ENCODE measurements around the gene TMEM145. TPM values are rescaled to one million over a fixed set of nuclear protein-coding genes. Genes with fewer than 3 reads are reported as not detected.

TMEM145 gene
- polyA plus RNA-seq, 1 donor (not counting 4 experiments of a cell fraction or from before 2014, with no cell fraction given) = not detected

- H3K79me2 ChIP-seq (ENCODE audit: control insufficient read depth, insufficient read depth, low read length) = no peaks in the 10 kb centered on the region
- no peak overlapping the region for H2AFZ ChIP-seq (ENCODE audit: control insufficient read depth, low read length)
- no peak overlapping the region for H3K4me3 ChIP-seq (ENCODE audit: control insufficient read depth in 2 of 3, extremely low read depth in 1 of 3, insufficient read depth in 2 of 3, low read depth in 1 of 3, low read length in 3 of 3)
- H3K9me1 ChIP-seq (ENCODE audit: control insufficient read depth, extremely low read depth, insufficient read depth, low read length) = no peaks in the 10 kb centered on the region
- peaks cover 0 to 7% of the 10 kb centered on the region in 2 experiments for H3K36me3 ChIP-seq (ENCODE audit: control insufficient read depth in 2 of 2, extremely low read depth in 1 of 2, insufficient read depth in 2 of 2, low read length in 2 of 2)
- H3K4me2 ChIP-seq (ENCODE audit: control insufficient read depth, extremely low read depth, insufficient read depth, low read depth, low read length) = no peak overlapping the region
- no peaks in the 10 kb centered on the region for H3K4me1 ChIP-seq (ENCODE audit: control insufficient read depth, extremely low read depth, insufficient read depth, low read length)
- dilution Hi-C loops (cut with MboI; ENCODE audit: extremely low pct_ligation_motif_present, low sequenced_read_pairs) = no loop called here
- DNase-seq (ENCODE audit: low read depth, low spot score) (no peak), FAIRE-seq (no peak)
- no peaks in the 10 kb centered on the region for H3K9me3 ChIP-seq (ENCODE audit: control insufficient read depth, low read depth, low read length)
- TF ChIP-seq EZH2 (IDR thresholded peaks at IDR 0.05; ENCODE audit: low read length) = no peak
- TF ChIP-seq CTCF (optimal IDR thresholded peaks at IDR 0.05 in 1 of 3, IDR thresholded peaks at IDR 0.05 in 1 of 3, conservative IDR thresholded peaks at IDR 0.05 in 1 of 3; ENCODE audit: extremely low read depth in 1 of 3, insufficient read depth in 2 of 3, low read length in 3 of 3) = no peak
- H4K20me1 ChIP-seq (ENCODE audit: control insufficient read depth, extremely low read depth, insufficient read depth, low read length) = no peaks in the 10 kb centered on the region
- H3K27me3 ChIP-seq (ENCODE audit: control insufficient read depth, extremely low read depth, insufficient read depth, low read length) = no peaks in the 10 kb centered on the region
- H3K27ac ChIP-seq (ENCODE audit: control insufficient read depth, insufficient read depth, low read length) = no peak overlapping the region
- H3K9ac ChIP-seq (ENCODE audit: control insufficient read depth, extremely low read depth, insufficient read depth, low read length) = no peak overlapping the region
Observed at GRCh38 chr19:42363614-42364346, 50.7 kb downstream of the TMEM145 start.

- Histone ChIP-seq H3K27ac (ENCODE audit: control insufficient read depth, insufficient read depth, low read length) (no peak overlapping the region), H3K4me1 (ENCODE audit: control insufficient read depth, extremely low read depth, insufficient read depth, low read length) (no peaks in the 10 kb centered on the region), H3K9me1 (ENCODE audit: control insufficient read depth, extremely low read depth, insufficient read depth, low read length) (no peaks in the 10 kb centered on the region), H3K4me3 (ENCODE audit: control insufficient read depth in 2 of 3, extremely low read depth in 1 of 3, insufficient read depth in 2 of 3, low read depth in 1 of 3, low read length in 3 of 3) (no peak overlapping the region), H3K79me2 (ENCODE audit: control insufficient read depth, insufficient read depth, low read length) (no peaks in the 10 kb centered on the region), H4K20me1 (ENCODE audit: control insufficient read depth, extremely low read depth, insufficient read depth, low read length) (no peaks in the 10 kb centered on the region), H2AFZ (ENCODE audit: control insufficient read depth, low read length) (no peak overlapping the region), H3K36me3 (ENCODE audit: control insufficient read depth in 2 of 2, extremely low read depth in 1 of 2, insufficient read depth in 2 of 2, low read length in 2 of 2) (peaks cover 0 to 11% of the 10 kb centered on the region in 2 experiments), H3K9me3 (ENCODE audit: control insufficient read depth, low read depth, low read length) (no peaks in the 10 kb centered on the region), H3K4me2 (ENCODE audit: control insufficient read depth, extremely low read depth, insufficient read depth, low read depth, low read length) (no peak overlapping the region), H3K27me3 (ENCODE audit: control insufficient read depth, extremely low read depth, insufficient read depth, low read length) (no peaks in the 10 kb centered on the region), H3K9ac (ENCODE audit: control insufficient read depth, extremely low read depth, insufficient read depth, low read length) (no peak overlapping the region)
- dilution Hi-C loops (cut with MboI; ENCODE audit: extremely low pct_ligation_motif_present, low sequenced_read_pairs) = no loop called here
- TF ChIP-seq EZH2 (IDR thresholded peaks at IDR 0.05; ENCODE audit: low read length) = no peak
- no peak for TF ChIP-seq CTCF (optimal IDR thresholded peaks at IDR 0.05 in 1 of 3, IDR thresholded peaks at IDR 0.05 in 1 of 3, conservative IDR thresholded peaks at IDR 0.05 in 1 of 3; ENCODE audit: extremely low read depth in 1 of 3, insufficient read depth in 2 of 3, low read length in 3 of 3)
- FAIRE-seq (no peak), DNase-seq (ENCODE audit: low read depth, low spot score) (no peak)
Observed at GRCh38 chr19:42366673-42367072, 53.6 kb downstream of the TMEM145 start.

Data from keratinocyte (primary cell).